Measurements from ENCODE around the gene HNRNPA2B1. TPM values are rescaled to one million over a fixed set of nuclear protein-coding genes. Genes with fewer than 3 reads are reported as not detected.
"Not testable (repeated sequence)": the region's sequence is repeated elsewhere in the genome, so short reads cannot be mapped to it uniquely, and the experiment has no call there.

HNRNPA2B1 gene
- total RNA-seq, 1 experiment from 2014 or later = 347 TPM

- DNase-seq (ENCODE audit: low read depth) = not testable (repeated sequence)
Observed at GRCh38 chr7:26147646-26148306, 52.8 kb downstream of the HNRNPA2B1 start.

DNA sequence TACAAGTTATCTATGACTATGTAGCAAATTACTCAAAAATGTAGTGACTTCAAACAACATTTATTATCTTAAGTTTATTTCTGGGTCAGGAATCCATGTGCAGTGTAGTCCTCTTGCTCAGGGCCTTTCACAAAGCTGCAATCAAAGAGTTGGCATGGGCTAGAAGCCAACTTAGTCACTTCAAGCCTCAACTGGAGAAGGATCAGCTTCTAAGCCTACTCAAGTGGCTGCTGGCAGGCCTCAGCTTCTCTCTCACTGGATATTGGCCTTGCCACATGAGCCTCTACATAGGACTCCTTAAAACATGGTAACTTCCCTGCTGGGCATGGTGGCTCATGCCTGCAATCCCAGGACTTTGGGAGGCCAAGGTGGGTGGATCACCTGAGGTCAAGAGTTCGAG lies 53.5 kb downstream of the HNRNPA2B1 start:
- DNase-seq (ENCODE audit: low read depth) = no peak

DNA sequence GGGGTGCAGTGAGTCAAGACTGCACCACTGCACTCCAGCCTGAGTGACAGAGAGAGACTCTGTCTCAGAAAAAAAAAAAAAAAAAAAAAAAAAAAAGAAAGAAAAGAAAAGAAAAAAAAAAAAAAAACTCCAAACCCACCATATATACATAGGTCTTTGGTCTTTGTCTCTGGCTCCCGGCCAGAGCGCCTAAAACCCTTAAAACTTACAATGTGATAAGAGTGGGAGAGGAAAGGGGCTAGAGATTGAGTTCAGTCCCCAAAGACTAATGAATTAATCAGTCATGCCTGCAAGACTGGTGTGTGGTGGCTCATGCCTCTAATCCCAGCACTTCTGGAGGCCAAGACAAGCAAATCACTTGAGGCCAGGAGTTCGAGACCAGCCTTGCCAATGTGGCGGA lies 55.3 kb downstream of the HNRNPA2B1 start:
- DNase-seq (ENCODE audit: low read depth) = no peak

DNA sequence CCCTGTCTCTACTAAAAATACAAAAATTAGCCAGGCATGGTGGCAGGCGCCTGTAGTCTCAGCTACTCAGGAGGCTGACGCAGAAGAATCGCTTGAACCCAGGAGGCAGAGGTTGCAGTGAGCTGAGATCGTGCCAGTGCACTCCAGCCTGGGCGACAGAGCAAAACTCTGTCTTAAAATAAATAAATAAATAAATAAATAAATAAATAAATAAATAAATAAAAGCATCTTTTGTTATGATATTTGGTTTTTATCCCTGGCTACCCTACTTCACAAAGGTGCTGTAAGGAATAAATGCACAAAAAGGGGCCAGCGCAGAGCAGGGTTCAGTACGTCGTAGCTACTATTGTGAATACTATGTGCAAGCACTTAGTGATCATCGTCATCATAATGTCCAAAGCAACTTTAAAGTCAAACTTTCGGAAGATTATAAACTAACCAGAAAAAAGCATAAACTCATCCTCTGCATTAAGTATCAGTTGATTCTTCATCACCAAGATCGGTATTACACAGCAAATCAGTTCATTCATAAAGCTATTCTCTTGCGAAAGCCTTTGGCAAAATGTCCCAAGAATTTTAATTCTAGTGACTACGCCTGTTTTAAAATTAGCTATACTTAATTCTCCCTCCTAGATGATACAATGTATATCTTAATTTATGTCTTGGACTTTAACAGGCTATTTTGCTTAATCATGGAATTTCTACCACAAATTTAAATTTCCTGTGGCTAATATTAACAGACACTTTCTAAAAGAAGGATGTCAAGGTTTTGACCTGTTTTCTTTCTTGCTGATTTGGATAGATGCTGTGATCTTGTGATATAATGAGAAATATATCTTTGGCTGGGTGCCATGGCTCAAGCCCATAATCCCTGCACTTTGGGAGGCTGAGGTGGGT lies 56.1 kb downstream of the HNRNPA2B1 start:
- no peak for DNase-seq (ENCODE audit: low read depth)

GRCh38 chr7:26143298-26144048 lies 57.1 kb downstream of the HNRNPA2B1 start:
- peak; percentile 36 for DNase-seq (ENCODE audit: low read depth)

DNA sequence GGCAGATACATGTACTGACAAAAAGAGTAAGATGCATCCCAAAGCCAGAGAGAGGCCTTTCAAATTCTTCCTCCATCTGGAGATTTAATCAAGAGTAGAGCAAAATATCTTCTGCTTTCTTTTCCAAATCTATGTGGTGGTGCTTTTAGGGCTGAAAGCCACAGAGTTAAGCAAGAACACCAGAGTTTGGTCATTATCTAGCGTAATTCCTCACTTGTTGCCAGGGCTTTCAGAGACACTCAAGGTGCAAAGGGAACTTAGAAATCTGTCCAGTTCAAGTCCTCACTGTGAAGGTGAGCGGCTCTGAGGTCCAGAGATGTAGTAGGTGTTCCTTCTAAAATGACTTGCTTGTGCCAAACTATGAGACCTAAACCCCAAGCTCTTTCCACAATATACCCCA lies 59.5 kb downstream of the HNRNPA2B1 start:
- DNase-seq (ENCODE audit: low read depth) = no peak

GRCh38 chr7:26140380-26140779 lies 60.2 kb downstream of the HNRNPA2B1 start:
- no peak for DNase-seq (ENCODE audit: low read depth)

Other genes with a start within 250 kb of the HNRNPA2B1 start
- gene NFE2L3, start 48.5 kb downstream of the HNRNPA2B1 start, total RNA-seq (2014; rRNA removed) = 1.6 and 2.6 TPM in 2 replicates
- 259 and 289 TPM in 2 replicates for gene CBX3, start 999 bp upstream of the HNRNPA2B1 start, total RNA-seq (2014; rRNA removed)
- gene SNX10, start 91.1 kb upstream of the HNRNPA2B1 start, total RNA-seq (2014; rRNA removed) = not detected in 2 replicates

Data from LHCN-M2 (cell line).